ENCODE measurements around the gene ANAPC5.

ANAPC5 gene

GRCh38 chr12:121293603-121294002 lies 58.6 kb downstream of the ANAPC5 start:
- Histone ChIP-seq H3K4me1 (ENCODE audit: insufficient read depth, poor library complexity, severe bottlenecking) (peaks cover 3% of the 10 kb centered on the region), H3K36me3 (ENCODE audit: low read depth) (peaks cover 19% of the 10 kb centered on the region), H3K27me3 (ENCODE audit: insufficient read depth, poor library complexity, severe bottlenecking) (no peaks in the 10 kb centered on the region), H3K4me3 (ENCODE audit: severe bottlenecking) (no peak overlapping the region), H3K27ac (ENCODE audit: poor library complexity, severe bottlenecking) (no peak overlapping the region), H3K9me3 (ENCODE audit: severe bottlenecking) (no peaks in the 10 kb centered on the region)
- ATAC-seq (ENCODE audit: low read depth) (no peak), DNase-seq (ENCODE audit: low spot score) (no peak)
- TF ChIP-seq CTCF (IDR thresholded peaks at IDR 0.05; ENCODE audit: poor library complexity, severe bottlenecking): no peak

- Histone ChIP-seq H3K4me3 (ENCODE audit: severe bottlenecking) (no peak overlapping the region), H3K27me3 (ENCODE audit: insufficient read depth, poor library complexity, severe bottlenecking) (no peaks in the 10 kb centered on the region), H3K9me3 (ENCODE audit: severe bottlenecking) (no peaks in the 10 kb centered on the region), H3K27ac (ENCODE audit: poor library complexity, severe bottlenecking) (no peak overlapping the region), H3K4me1 (ENCODE audit: insufficient read depth, poor library complexity, severe bottlenecking) (no peaks in the 10 kb centered on the region), H3K36me3 (ENCODE audit: low read depth) (peaks cover 19% of the 10 kb centered on the region)
- DNase-seq (ENCODE audit: low spot score) (no peak), ATAC-seq (ENCODE audit: low read depth) (no peak)
- no peak for TF ChIP-seq CTCF (IDR thresholded peaks at IDR 0.05; ENCODE audit: poor library complexity, severe bottlenecking)
Observed at GRCh38 chr12:121290410-121290809, 61.8 kb downstream of the ANAPC5 start.

GRCh38 chr12:121289962-121290361 lies 62.2 kb downstream of the ANAPC5 start:
- Histone ChIP-seq H3K4me1 (ENCODE audit: insufficient read depth, poor library complexity, severe bottlenecking) (no peaks in the 10 kb centered on the region), H3K9me3 (ENCODE audit: severe bottlenecking) (no peaks in the 10 kb centered on the region), H3K4me3 (ENCODE audit: severe bottlenecking) (no peak overlapping the region), H3K27ac (ENCODE audit: poor library complexity, severe bottlenecking) (no peak overlapping the region), H3K36me3 (ENCODE audit: low read depth) (peaks cover 19% of the 10 kb centered on the region), H3K27me3 (ENCODE audit: insufficient read depth, poor library complexity, severe bottlenecking) (no peaks in the 10 kb centered on the region)
- DNase-seq (ENCODE audit: low spot score) (no peak), ATAC-seq (ENCODE audit: low read depth) (no peak)
- no peak for TF ChIP-seq CTCF (IDR thresholded peaks at IDR 0.05; ENCODE audit: poor library complexity, severe bottlenecking)

GRCh38 chr12:121288986-121289385 lies 63.2 kb downstream of the ANAPC5 start:
- Histone ChIP-seq H3K27me3 (ENCODE audit: insufficient read depth, poor library complexity, severe bottlenecking) (no peaks in the 10 kb centered on the region), H3K9me3 (ENCODE audit: severe bottlenecking) (no peaks in the 10 kb centered on the region), H3K4me3 (ENCODE audit: severe bottlenecking) (no peak overlapping the region), H3K27ac (ENCODE audit: poor library complexity, severe bottlenecking) (no peak overlapping the region), H3K36me3 (ENCODE audit: low read depth) (peaks cover 20% of the 10 kb centered on the region), H3K4me1 (ENCODE audit: insufficient read depth, poor library complexity, severe bottlenecking) (no peaks in the 10 kb centered on the region)
- DNase-seq (ENCODE audit: low spot score): no peak
- no peak for ATAC-seq (ENCODE audit: low read depth)
- no peak for TF ChIP-seq CTCF (IDR thresholded peaks at IDR 0.05; ENCODE audit: poor library complexity, severe bottlenecking)

- DNase-seq (ENCODE audit: low spot score) (no peak), ATAC-seq (ENCODE audit: low read depth) (no peak)
- peaks cover 24% of the 10 kb centered on the region for H3K36me3 ChIP-seq (ENCODE audit: low read depth)
- no peak for TF ChIP-seq CTCF (IDR thresholded peaks at IDR 0.05; ENCODE audit: poor library complexity, severe bottlenecking)
- H3K27ac ChIP-seq (ENCODE audit: poor library complexity, severe bottlenecking): no peak overlapping the region
- no peaks in the 10 kb centered on the region for H3K27me3 ChIP-seq (ENCODE audit: insufficient read depth, poor library complexity, severe bottlenecking)
- H3K4me1 ChIP-seq (ENCODE audit: insufficient read depth, poor library complexity, severe bottlenecking): no peaks in the 10 kb centered on the region
- H3K4me3 ChIP-seq (ENCODE audit: severe bottlenecking): no peak overlapping the region
- H3K9me3 ChIP-seq (ENCODE audit: severe bottlenecking): no peaks in the 10 kb centered on the region
Observed at GRCh38 chr12:121288158-121288845, 63.9 kb downstream of the ANAPC5 start.

Data from RWPE2 (cell line).